PC-3 (cell line): ENCODE measurements around the gene TRABD2A.

Source experiments
- EZH2phosphoT487 ChIP-seq: fragments of 300-600 bp; sonication (generic); IDR thresholded peaks from 2 replicates; pipeline ENCODE4 v1.6.1; 2018; ENCODE audit warnings: mild to moderate bottlenecking, antibody characterized with exemption, low read length, borderline replicate concordance
- TF ChIP-seq, protein P1 (sequence below): fragments of 300-600 bp; sonication (generic); conservative IDR thresholded peaks from 2 replicates; pipeline ENCODE4 v1.5.1; 2017; ENCODE audit warnings: antibody characterized with exemption, low read depth, mild to moderate bottlenecking, low read length

- TF ChIP-seq, protein P1, sequence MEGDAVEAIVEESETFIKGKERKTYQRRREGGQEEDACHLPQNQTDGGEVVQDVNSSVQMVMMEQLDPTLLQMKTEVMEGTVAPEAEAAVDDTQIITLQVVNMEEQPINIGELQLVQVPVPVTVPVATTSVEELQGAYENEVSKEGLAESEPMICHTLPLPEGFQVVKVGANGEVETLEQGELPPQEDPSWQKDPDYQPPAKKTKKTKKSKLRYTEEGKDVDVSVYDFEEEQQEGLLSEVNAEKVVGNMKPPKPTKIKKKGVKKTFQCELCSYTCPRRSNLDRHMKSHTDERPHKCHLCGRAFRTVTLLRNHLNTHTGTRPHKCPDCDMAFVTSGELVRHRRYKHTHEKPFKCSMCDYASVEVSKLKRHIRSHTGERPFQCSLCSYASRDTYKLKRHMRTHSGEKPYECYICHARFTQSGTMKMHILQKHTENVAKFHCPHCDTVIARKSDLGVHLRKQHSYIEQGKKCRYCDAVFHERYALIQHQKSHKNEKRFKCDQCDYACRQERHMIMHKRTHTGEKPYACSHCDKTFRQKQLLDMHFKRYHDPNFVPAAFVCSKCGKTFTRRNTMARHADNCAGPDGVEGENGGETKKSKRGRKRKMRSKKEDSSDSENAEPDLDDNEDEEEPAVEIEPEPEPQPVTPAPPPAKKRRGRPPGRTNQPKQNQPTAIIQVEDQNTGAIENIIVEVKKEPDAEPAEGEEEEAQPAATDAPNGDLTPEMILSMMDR = no peak
- TF ChIP-seq EZH2phosphoT487 = no peak
These were observed 39.1 kb upstream of the TRABD2A start for GRCh38 chr2:84919885-84920580.
